T follicular helper cell (primary cell): Measurements from ENCODE around the gene OXCT1.

ENCODE experiments used
- DNase-seq: peaks from one replicate; pipeline ENCODE4 v3.0.0-alpha.2; 2020; ENCODE audit warnings: low read depth
- total RNA-seq, 2 experiments: gene quantifications; one replicate each; lab custom pipeline; 2026; lab: John Stamatoyannopoulos, UW

The OXCT1 gene
- total RNA-seq = 87.3 to 145 reads per million in 2 experiments

- peak; percentile 93 for DNase-seq
These were observed at the start of gene OXCT1 for GRCh38 chr5:41869724-41870626. Gene OXCT1, minus strand, starts transcription at chr5:41870425. Its CDS starts 67 bp downstream, at chr5:41870358.

- no peak for DNase-seq
These were observed 47.9 kb upstream of the OXCT1 start for GRCh38 chr5:41918105-41918504.

- no peak for DNase-seq
These were observed 38.3 kb upstream of the OXCT1 start for GRCh38 chr5:41908374-41909079.

- no peak for DNase-seq
These were observed 35.9 kb upstream of the OXCT1 start for GRCh38 chr5:41906151-41906550.

GRCh38 chr5:41903892-41904799 lies 33.9 kb upstream of the OXCT1 start, which contains the start of gene RIMOC1:
Gene RIMOC1, plus strand, starts transcription at chr5:41904344. Its CDS starts 24 bp downstream, at chr5:41904368.
- peak; percentile 92 for DNase-seq

GRCh38 chr5:41903382-41903891 lies 33.2 kb upstream of the OXCT1 start:
- no peak for DNase-seq

GRCh38 chr5:41896230-41896629 lies 26.0 kb upstream of the OXCT1 start:
- DNase-seq = no peak

GRCh38 chr5:41893074-41893851 lies 23.0 kb upstream of the OXCT1 start:
- no peak for DNase-seq

GRCh38 chr5:41892031-41892430 lies 21.8 kb upstream of the OXCT1 start:
- no peak for DNase-seq

- no peak for DNase-seq
These were observed 21.0 kb upstream of the OXCT1 start for GRCh38 chr5:41891066-41891707.

GRCh38 chr5:41885286-41885685 lies 15.1 kb upstream of the OXCT1 start:
- DNase-seq = no peak

GRCh38 chr5:41883936-41884335 lies 13.7 kb upstream of the OXCT1 start:
- DNase-seq = no peak

- no peak for DNase-seq
These were observed 13.0 kb upstream of the OXCT1 start for GRCh38 chr5:41883243-41883642.

- DNase-seq = no peak
These were observed 12.5 kb upstream of the OXCT1 start for GRCh38 chr5:41882765-41883164.

GRCh38 chr5:41878643-41879478 lies 8.6 kb upstream of the OXCT1 start:
- DNase-seq = no peak

- no peak for DNase-seq
These were observed 7.9 kb upstream of the OXCT1 start for GRCh38 chr5:41878173-41878572.

- no peak for DNase-seq
These were observed 7.2 kb upstream of the OXCT1 start for GRCh38 chr5:41877408-41877807.

- no peak for DNase-seq
These were observed 6.5 kb upstream of the OXCT1 start for GRCh38 chr5:41876678-41877077.

- DNase-seq = no peak
These were observed 4.9 kb upstream of the OXCT1 start for GRCh38 chr5:41875121-41875520.
